IPS-15b (cell line): ENCODE measurements around the gene SLC30A1.
"Not testable (repeated sequence)": the region's sequence is repeated elsewhere in the genome, so short reads cannot be mapped to it uniquely, and the experiment has no call there.

Source experiments
- H3K27me3 ChIP-seq: one replicate; pipeline ENCODE4 v1.6.1; 2013; ENCODE audit warnings: low read length; ENCODE audit not compliant: control insufficient read depth, insufficient read depth
- H3K36me3 ChIP-seq: one replicate; pipeline ENCODE4 v1.6.1; 2013; ENCODE audit warnings: low read length; ENCODE audit not compliant: control insufficient read depth, insufficient read depth
- H3K4me1 ChIP-seq: one replicate; pipeline ENCODE4 v1.6.1; 2013; ENCODE audit warnings: mild to moderate bottlenecking, low read length; ENCODE audit not compliant: control insufficient read depth, insufficient read depth
- H3K4me3 ChIP-seq: one replicate; pipeline ENCODE4 v1.5.1; 2013; ENCODE audit warnings: low read depth, low read length
- H3K9ac ChIP-seq: one replicate; pipeline ENCODE4 v1.6.1; 2013; ENCODE audit warnings: low read depth, mild to moderate bottlenecking, low read length
- H3K9me3 ChIP-seq: one replicate; pipeline ENCODE4 v1.6.1; 2013; ENCODE audit warnings: mild to moderate bottlenecking, low read length; ENCODE audit not compliant: control insufficient read depth, insufficient read depth

Gene SLC30A1

DNA sequence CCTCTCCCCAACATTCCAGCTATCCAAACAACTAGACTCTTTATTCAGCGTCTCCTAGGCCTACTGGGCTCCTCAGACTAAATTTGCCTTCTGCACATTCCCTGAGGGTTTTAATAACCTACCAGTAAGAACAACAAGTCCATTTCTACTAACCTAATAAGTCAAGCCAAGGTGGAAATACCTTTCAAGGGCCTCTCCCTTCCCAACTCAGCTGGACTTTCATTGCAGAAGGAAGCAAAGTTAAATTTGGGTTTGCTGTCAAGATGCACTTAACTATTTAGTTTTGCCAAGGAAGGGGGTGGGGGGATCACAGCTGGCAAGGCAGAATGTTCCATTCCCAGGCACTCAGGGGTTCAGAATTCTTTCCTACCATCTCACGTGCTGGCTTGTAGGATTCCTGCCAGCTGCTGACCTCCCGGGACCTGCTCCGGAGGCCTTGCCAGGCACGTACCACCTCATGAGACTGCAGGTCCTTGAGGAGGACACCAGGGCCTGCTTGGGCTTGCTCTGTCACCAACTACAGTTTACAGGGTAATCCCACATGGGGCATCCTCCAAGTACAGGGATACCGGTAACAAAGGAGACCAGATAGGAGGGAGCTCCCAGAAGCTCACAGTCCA lies 29.8 kb downstream of the SLC30A1 start:
- no peaks in the 10 kb centered on the region for H3K9me3 ChIP-seq
- H3K4me3 ChIP-seq = no peak overlapping the region
- no peak overlapping the region for H3K9ac ChIP-seq
- peaks cover 3% of the 10 kb centered on the region for H3K27me3 ChIP-seq
- peaks cover 9% of the 10 kb centered on the region for H3K4me1 ChIP-seq
- H3K36me3 ChIP-seq = no peaks in the 10 kb centered on the region

DNA sequence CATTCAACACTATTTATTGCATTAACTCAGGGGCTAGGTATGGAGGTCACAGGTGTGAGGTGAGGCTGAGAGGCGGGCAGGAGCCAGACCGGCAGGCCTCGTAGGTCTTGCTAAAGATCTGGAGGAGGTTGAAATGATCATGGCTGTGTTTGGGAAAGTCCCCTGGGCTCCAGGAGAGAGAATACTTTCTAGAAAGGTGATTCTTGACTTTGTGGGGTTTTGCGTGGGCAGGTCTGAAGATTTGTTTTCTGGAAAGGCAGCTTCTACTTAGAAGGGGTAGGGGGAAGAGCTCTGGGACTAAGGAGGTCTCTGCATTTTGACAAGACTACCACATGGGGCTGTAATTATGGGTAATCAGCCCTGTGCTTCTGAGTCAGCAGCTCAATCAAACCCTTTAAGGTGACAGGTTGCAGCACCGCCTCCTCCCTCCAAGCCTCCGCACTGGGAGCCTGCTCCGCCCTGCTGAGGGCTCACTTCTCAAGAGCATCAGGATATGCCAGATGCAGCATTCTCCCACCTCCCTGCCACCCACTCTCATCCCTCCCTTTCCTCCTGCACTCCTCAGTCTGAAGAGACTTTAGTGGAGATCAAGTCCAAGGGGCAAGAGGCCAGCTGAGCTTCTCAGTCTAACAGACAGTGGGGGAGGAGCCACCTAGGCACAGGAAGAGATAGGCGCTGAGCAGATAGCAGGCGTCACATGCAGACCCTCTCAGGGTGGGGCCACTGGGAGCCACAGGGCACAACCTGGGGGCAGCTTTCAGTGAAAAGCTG lies 30.5 kb downstream of the SLC30A1 start:
- Histone ChIP-seq H3K36me3 (no peaks in the 10 kb centered on the region), H3K4me1 (peaks cover 9% of the 10 kb centered on the region), H3K9ac (no peak overlapping the region), H3K9me3 (no peaks in the 10 kb centered on the region), H3K4me3 (no peak overlapping the region), H3K27me3 (peaks cover 3% of the 10 kb centered on the region)

DNA sequence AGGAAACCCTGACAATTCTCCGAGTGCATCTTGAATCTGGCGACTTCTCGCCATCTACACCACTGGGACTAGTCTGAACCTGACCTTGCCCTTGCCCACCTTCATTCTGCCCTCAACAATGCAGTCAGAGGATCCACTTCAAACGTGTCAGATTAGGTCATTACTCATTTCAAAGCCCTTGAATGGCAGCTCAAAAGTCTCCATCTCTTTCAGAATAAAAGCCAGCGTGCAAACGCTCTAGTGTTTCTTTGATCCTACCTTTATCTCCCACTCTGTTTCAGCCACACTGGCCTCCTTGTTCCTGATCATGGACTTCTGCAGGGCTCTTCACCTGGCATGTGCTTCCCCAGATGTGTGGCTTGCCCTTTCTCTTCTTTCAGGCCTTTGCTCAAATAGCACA lies 31.3 kb downstream of the SLC30A1 start:
- H3K36me3 ChIP-seq = no peaks in the 10 kb centered on the region
- H3K4me1 ChIP-seq = peaks cover 9% of the 10 kb centered on the region
- H3K27me3 ChIP-seq = peaks cover 3% of the 10 kb centered on the region
- no peak overlapping the region for H3K4me3 ChIP-seq
- no peak overlapping the region for H3K9ac ChIP-seq
- H3K9me3 ChIP-seq = no peaks in the 10 kb centered on the region

DNA sequence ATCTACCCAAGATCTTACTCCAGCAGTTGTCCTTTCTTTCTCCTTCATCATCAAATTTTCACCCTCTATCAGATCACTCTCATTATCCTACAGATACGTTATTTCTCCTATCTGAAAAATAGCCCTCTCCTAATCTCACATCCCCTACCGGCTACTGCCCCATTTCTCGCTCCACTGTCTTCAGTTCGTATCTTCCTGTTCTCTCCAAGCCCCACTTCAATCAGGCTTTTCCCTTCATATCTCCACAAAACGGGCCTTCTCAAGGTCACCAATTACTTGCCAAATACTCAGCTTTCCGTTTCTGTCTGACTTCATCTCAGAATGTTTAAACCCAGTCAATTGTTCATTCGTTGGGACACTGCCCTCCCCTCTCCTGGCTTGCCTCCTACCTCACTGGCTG lies 32.4 kb downstream of the SLC30A1 start:
- Histone ChIP-seq H3K9me3 (no peaks in the 10 kb centered on the region), H3K27me3 (peaks cover 3% of the 10 kb centered on the region), H3K4me3 (no peak overlapping the region), H3K9ac (no peak overlapping the region), H3K4me1 (peaks cover 9% of the 10 kb centered on the region), H3K36me3 (no peaks in the 10 kb centered on the region)

DNA sequence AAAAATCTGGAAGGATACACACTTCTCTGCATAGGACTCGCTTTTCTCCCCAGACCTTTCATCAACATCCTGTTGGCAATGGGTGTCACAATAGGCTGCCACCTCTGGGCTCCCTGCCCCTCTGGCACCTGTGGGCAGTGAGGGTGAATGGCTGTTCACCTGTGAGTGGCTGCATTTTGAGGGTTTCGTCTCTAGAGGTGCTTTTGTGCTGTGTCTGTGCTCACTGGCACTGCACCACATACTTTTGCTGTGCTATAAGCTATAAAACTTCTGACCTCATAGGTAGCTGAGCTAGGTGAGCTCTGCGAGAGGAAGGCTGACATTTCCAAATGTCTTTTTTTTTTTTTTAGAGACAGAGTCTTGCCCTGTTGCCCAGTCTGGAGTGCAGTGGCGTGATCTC lies 35.9 kb downstream of the SLC30A1 start:
- Histone ChIP-seq H3K27me3 (no peaks in the 10 kb centered on the region), H3K4me1 (no peaks in the 10 kb centered on the region), H3K9ac (no peak overlapping the region), H3K36me3 (no peaks in the 10 kb centered on the region), H3K4me3 (no peak overlapping the region), H3K9me3 (no peaks in the 10 kb centered on the region)

DNA sequence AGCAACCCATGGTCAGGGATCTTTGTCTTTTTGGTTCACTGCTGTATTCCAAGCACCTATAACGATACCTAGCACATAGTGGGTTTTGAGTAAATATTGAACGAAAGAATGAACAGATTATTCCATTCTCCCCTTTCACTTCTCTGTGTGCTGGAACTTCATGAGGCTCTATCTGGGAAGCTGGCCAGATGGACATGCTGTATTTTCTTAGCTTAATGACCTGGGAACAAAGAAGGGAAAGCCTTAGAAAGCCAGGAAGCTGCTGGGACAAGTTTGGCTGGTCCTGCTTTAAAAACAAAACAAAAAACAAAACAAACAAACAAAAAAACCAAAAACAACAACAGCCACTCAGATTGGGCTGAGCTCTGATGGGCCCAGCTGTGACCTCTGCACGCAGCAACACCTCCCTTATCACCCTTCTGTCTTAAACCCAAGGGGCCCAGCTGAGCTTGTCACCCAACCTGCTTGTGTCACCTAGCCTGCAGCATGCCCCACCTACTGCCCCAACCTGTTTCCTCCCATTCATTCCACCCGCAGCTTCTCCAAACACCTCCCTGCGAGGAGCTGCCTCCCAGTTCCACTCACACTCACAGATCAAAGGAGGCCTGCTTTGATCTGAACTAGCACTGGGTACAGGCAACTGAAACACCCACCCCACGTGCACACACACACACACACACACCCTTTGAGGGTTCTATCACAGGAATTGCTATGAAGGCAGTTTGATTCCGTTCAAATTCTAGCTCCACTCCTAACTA lies 37.1 kb downstream of the SLC30A1 start:
- no peaks in the 10 kb centered on the region for H3K27me3 ChIP-seq
- H3K4me1 ChIP-seq = no peaks in the 10 kb centered on the region
- no peaks in the 10 kb centered on the region for H3K36me3 ChIP-seq
- H3K9me3 ChIP-seq = no peaks in the 10 kb centered on the region
- H3K4me3 ChIP-seq = no peak overlapping the region
- no peak overlapping the region for H3K9ac ChIP-seq

DNA sequence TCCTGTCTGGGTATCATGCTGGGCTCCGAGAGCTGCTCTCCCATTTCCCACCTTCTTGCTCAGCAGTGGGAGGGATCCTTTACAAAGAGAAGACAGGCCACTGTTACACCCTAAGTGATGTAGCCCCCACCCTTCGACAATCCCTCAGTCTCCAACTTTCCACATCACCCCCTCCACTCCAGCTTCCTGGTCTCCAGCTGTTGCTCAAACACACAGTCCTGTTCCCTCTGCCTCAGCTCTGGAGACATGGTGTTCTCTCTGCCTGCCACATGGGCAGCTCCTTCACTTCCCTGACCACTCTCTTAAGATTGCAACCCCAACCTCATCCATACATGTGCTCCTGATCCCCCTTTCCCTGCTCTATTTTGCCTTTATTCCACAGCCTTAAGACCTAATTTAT lies 37.7 kb downstream of the SLC30A1 start:
- H3K4me1 ChIP-seq = no peaks in the 10 kb centered on the region
- H3K9me3 ChIP-seq = no peaks in the 10 kb centered on the region
- no peak overlapping the region for H3K4me3 ChIP-seq
- H3K36me3 ChIP-seq = no peaks in the 10 kb centered on the region
- H3K27me3 ChIP-seq = no peaks in the 10 kb centered on the region
- no peak overlapping the region for H3K9ac ChIP-seq

DNA sequence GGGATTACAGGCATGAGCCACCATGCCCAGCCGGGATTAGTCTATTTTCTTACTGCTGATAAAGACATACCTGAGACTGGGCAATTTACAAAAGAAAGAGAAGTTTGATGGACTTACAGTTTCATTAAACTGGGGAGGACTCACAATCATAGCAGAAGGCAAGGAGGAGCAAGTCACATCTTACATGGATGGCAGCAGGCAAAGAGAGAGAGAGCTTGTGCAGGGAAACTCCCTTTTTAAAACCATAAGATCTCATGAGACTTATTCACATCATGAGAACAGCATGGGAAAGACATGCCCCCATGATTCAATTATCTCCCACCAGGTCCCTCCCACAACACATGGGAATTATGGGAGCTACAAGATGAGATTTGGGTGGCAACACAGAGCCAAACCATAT lies 38.1 kb downstream of the SLC30A1 start:
- H3K9me3 ChIP-seq, H3K4me3 ChIP-seq, H3K4me1 ChIP-seq, H3K36me3 ChIP-seq, H3K27me3 ChIP-seq, H3K9ac ChIP-seq: not testable (repeated sequence)

DNA sequence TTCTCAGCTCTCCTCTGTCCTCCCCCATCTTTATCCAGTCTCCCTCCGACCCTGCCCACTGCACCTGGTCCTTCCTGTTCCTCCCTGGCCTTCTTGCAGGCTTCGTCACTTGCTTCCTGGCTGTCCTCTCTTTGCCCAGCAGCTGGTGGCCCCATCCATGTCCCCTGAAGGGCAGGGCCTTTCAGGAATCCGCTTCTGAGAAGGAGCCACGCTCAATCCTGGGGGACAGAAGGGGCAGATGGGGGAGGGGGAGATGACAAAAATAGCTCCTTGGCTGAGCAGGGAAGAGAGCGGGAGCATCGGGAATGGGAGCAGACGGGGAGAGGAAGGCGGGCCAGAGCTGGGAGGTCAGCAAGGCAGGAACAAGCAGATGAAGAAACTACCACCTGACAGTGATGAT lies 40.7 kb downstream of the SLC30A1 start:
- H3K4me1 ChIP-seq = no peaks in the 10 kb centered on the region
- H3K36me3 ChIP-seq = no peaks in the 10 kb centered on the region
- H3K4me3 ChIP-seq = no peak overlapping the region
- H3K27me3 ChIP-seq = no peaks in the 10 kb centered on the region
- no peaks in the 10 kb centered on the region for H3K9me3 ChIP-seq
- H3K9ac ChIP-seq = no peak overlapping the region

DNA sequence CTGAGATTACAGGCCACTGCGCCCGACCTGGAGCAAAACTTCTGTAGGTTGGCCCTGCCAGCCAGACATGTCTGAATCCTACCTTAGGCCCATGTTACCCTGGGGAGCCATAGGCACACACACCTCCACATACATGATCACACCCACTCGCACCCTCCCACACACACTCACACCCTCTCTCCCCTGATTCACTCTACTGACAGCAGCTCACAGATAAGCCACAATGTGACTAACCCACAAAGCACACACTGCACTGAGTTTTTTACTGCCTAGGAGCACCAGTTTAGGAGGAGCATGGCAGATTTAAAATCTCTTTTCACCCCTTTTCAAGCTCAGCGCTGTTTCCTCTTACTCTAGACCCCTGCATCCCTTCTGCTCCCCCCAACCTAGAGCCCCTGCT lies 41.7 kb downstream of the SLC30A1 start:
- Histone ChIP-seq H3K4me1 (no peaks in the 10 kb centered on the region), H3K27me3 (no peaks in the 10 kb centered on the region), H3K4me3 (no peak overlapping the region), H3K9me3 (no peaks in the 10 kb centered on the region), H3K36me3 (no peaks in the 10 kb centered on the region), H3K9ac (no peak overlapping the region)

DNA sequence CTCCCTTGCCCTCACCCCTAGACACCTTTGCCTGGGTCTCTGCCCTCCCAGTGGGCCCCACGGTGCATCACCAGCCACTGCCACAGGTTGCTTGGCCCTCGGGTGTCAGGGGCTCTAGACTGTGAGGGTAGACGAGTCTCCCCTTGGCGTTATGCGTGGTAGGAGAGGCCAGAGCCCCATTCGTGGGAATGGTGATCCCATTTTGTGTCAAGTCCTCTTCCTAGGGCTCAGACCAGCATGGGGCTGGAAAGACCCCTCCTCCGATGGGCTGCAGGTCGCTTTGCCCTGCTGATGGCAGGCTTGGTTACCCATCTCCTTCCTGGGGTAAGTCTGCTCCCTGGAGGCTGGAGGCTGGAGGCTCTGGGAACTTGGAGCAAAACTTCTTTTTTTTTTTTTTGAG lies 42.4 kb downstream of the SLC30A1 start:
- Histone ChIP-seq H3K9me3 (no peaks in the 10 kb centered on the region), H3K9ac (no peak overlapping the region), H3K4me3 (no peak overlapping the region), H3K27me3 (no peaks in the 10 kb centered on the region), H3K36me3 (no peaks in the 10 kb centered on the region), H3K4me1 (no peaks in the 10 kb centered on the region)

DNA sequence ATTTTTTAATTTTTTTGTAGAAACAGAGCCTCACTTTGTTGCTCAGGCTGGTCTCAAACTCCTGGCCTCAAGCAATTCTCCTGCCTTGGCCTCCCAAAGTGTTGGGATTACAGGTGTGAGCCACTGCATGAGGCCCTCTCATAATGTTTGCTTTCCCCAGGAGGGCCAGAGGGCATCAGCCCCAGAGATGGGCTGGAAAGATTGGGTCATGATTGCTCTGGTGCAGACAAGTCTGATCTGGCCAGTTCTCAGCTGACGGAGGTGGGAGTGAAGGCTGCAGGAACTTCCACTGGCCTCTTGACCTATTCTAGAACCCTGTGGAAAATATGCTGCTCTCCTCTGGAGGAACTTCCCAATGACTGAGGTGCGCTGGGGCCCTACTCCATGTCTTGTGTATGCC lies 43.6 kb downstream of the SLC30A1 start:
- Histone ChIP-seq H3K36me3 (no peaks in the 10 kb centered on the region), H3K9ac (no peak overlapping the region), H3K4me1 (no peaks in the 10 kb centered on the region), H3K27me3 (peaks cover 2% of the 10 kb centered on the region), H3K9me3 (no peaks in the 10 kb centered on the region), H3K4me3 (no peak overlapping the region)
